DMS 273 treated with DMSO at 0.1 percent for 48 hours (cell line): Measurements from ENCODE around the gene CDH4.
"Not testable (repeated sequence)": the region's sequence is repeated elsewhere in the genome, so short reads cannot be mapped to it uniquely, and the experiment has no call there.

Experiments used
- DNase-seq: peaks from one replicate; lab custom pipeline; 2025; lab: John Stamatoyannopoulos, UW

Gene CDH4

GRCh38 chr20:61964675-61965605 lies 712.9 kb downstream of the CDH4 start:
- no peak for DNase-seq

- no peak for DNase-seq
Measured at GRCh38 chr20:61965606-61966491, 713.8 kb downstream of the CDH4 start.

GRCh38 chr20:61966492-61967244 lies 714.6 kb downstream of the CDH4 start:
- no peak for DNase-seq

GRCh38 chr20:61967300-61967699 lies 715.2 kb downstream of the CDH4 start:
- no peak for DNase-seq

GRCh38 chr20:61968036-61968810 lies 716.2 kb downstream of the CDH4 start:
- DNase-seq: no peak

GRCh38 chr20:61968932-61969331 lies 716.9 kb downstream of the CDH4 start:
- DNase-seq: no peak

GRCh38 chr20:61969806-61970205 lies 717.7 kb downstream of the CDH4 start:
- DNase-seq: no peak

GRCh38 chr20:61970357-61970756 lies 718.3 kb downstream of the CDH4 start:
- DNase-seq: no peak

- DNase-seq: not testable (repeated sequence)
Measured at GRCh38 chr20:61971595-61971994, 719.5 kb downstream of the CDH4 start.

GRCh38 chr20:61972636-61973508 lies 720.8 kb downstream of the CDH4 start:
- no peak for DNase-seq

GRCh38 chr20:61973515-61974356 lies 721.7 kb downstream of the CDH4 start:
- no peak for DNase-seq

- no peak for DNase-seq
Measured at GRCh38 chr20:61974357-61974665, 722.2 kb downstream of the CDH4 start.

- no peak for DNase-seq
Measured at GRCh38 chr20:61975407-61976129, 723.5 kb downstream of the CDH4 start.

GRCh38 chr20:61976263-61976643 lies 724.2 kb downstream of the CDH4 start:
- DNase-seq: no peak

- no peak for DNase-seq
Measured at GRCh38 chr20:61976644-61977418, 724.8 kb downstream of the CDH4 start.

GRCh38 chr20:61977419-61977786 lies 725.3 kb downstream of the CDH4 start:
- DNase-seq: no peak

GRCh38 chr20:61978491-61978890 lies 726.4 kb downstream of the CDH4 start:
- DNase-seq: no peak

GRCh38 chr20:61979090-61979489 lies 727.0 kb downstream of the CDH4 start:
- no peak for DNase-seq
